GM18505 (cell line): ENCODE data around the gene HIP1R.
A peak's percentile ranks its signal among the peaks of the same experiment; 100 is the strongest.
"Not testable (repeated sequence)": the region's sequence is repeated elsewhere in the genome, so short reads cannot be mapped to it uniquely, and the experiment has no call there.

ENCODE experiments used
- ATAC-seq: cut with Tn5 transposase; IDR thresholded peaks from one replicate; pipeline ENCODE4 v1.9.1; 2021; ENCODE audit not compliant: unreplicated experiment
- POLR2A ChIP-seq: IDR thresholded peaks from 4 replicates; pipeline ENCODE4 v1.6.1; 2011; ENCODE audit warnings: borderline replicate concordance; ENCODE audit not compliant: insufficient read depth, insufficient read length; ENCODE audit errors: extremely low read depth

Gene HIP1R

GRCh38 chr12:122888232-122888752 lies 53.0 kb downstream of the HIP1R start:
- no peak for ATAC-seq
- TF ChIP-seq POLR2A: peak; percentile 49

- no peak for TF ChIP-seq POLR2A
- no peak for ATAC-seq
Measured at GRCh38 chr12:122889761-122890520, 54.7 kb downstream of the HIP1R start.

- TF ChIP-seq POLR2A: no peak
- ATAC-seq: no peak
Measured at GRCh38 chr12:122891661-122892525, 56.6 kb downstream of the HIP1R start.

DNA sequence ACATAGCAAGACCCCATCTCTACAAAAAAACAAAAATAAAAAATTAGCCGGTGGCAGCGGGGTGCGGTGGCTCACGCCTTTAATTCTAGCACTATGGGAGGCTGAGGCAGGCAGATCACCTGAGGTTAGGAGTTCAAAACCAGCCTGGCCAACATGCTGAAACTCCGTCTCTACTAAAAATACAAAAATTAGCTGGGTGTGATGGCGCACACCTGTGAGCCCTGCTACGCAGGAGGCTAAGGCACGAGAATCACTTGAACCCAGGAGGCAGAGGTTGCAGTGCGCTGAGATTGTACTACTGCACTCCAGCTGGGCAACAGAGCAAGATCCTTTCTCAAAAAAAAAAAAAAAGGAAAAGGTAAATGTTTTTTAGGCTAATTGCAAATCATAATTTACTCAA lies 57.5 kb downstream of the HIP1R start:
- ATAC-seq: not testable (repeated sequence)

DNA sequence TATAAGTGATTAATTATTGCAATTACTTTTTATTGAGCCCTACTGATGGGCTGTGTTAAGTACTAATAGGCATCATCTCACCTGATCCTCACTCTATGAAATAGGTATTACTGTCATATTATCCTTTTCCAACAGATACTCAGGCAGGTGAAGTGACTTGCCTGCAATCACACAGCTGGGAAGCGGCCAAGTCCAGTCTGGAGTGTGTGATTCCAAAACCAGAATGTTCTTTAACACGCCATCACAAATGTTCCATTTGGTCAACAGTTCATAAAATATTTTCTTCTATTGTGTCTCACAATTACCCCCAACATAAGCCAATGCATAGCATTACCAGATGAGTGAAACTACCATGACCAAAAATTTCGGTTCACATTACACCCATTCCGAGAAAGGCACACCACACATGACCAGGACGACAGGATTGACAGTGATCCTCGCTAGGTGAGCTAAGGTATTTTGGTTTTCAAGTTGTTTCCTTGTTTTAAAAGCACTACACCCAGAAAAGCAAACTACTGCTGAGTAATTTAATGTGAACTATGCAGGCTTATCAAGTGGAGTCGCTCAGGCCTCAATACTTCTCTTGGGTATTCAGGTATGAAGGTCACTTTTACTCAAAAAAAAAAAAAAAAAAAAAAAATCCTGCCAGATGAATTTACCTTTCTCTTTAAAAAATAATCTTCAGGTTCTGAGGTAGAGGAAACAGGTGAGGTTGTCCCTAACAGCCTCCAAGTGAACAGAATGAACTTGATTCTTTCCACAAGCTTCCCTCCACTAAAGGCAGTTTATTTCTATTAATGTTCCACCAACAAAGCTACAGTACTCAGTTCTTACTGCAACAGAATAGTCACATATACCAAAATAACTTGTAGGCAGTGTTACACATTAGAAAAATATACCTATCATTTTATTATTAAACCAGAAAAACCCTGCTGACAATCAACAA lies 58.2 kb downstream of the HIP1R start:
- ATAC-seq: no peak

DNA sequence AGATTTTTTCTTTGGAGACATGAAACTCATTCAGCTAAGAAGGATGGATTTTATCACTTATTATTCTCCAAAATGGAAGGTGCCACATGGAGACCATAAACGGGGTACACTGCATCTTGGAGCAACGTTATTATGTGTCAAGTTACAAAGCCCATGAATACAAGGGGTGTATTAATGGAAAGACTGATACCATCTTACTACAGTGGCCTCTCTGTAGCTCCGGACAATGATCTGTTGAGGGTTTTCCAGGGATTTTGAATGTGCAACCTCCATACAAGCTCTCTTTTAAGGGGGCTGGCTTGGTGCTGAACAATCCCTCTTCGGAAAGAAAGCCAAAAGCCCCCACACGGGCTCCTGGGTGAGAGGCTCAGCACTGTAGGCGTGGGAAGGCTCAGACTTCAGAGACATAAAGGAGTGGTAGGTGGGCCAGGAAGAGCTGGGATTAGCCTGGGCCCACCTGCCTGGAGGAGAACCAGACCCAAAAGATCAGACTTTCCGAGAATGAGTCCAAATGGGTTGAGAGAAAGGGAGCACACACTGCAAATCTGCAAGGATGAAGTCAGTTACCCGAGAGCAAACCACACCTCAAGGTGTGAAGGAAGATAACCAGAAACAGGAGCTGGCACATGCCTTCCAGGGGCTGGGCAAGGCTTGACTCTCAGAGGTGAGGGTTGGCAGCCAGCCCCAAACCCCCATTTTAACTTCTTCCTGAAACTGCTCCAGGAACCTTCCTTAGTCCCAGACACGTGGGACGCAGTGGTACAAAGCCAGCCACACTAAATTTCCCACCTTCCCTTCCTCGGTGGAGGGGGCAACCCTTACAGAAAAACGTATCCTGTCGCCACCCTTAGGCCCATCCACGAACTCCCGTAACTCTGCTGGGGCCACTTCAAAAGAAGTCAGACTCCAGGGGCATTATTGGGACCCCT lies 59.2 kb downstream of the HIP1R start:
- no peak for TF ChIP-seq POLR2A
- ATAC-seq: no peak

More for the DNA sequence above, 58.2 kb downstream of the HIP1R start:
- no peak for TF ChIP-seq POLR2A

GRCh38 chr12:122895320-122895703 lies 60.1 kb downstream of the HIP1R start:
- ATAC-seq: no peak
- no peak for TF ChIP-seq POLR2A

- TF ChIP-seq POLR2A: peak; percentile 87
- no peak for ATAC-seq
Measured at GRCh38 chr12:122895704-122896636, 60.7 kb downstream of the HIP1R start, which contains the start of gene VPS37B. Gene VPS37B, minus strand, starts transcription at chr12:122896124. Its CDS starts 62 bp downstream, at chr12:122896062.

- ATAC-seq: no peak
- TF ChIP-seq POLR2A: no peak
Measured at GRCh38 chr12:122896662-122897061, 61.4 kb downstream of the HIP1R start.

- TF ChIP-seq POLR2A: no peak
- ATAC-seq: no peak
Measured at GRCh38 chr12:122899887-122900286, 64.6 kb downstream of the HIP1R start.
